ENCODE measurements around the gene CPT1B. TPM values are rescaled to one million over a fixed set of nuclear protein-coding genes. Genes with fewer than 3 reads are reported as not detected.
A peak's percentile ranks its signal among the peaks of the same experiment; 100 is the strongest.

The CPT1B gene
- total and polyA plus RNA-seq, 2 donors (not counting 3 experiments of a cell fraction or from before 2014, with no cell fraction given) = 7.1 TPM

GRCh38 chr22:50529416-50529896, 48.8 kb downstream of the CPT1B start:
- no peak overlapping the region for H3K4me3 ChIP-seq (replicated peaks in 1 of 3; ENCODE audit: insufficient read depth in 1 of 3, low read depth in 1 of 3, low read length in 3 of 3)
- no peak for DNase-seq (ENCODE audit: low read depth, low spot score)

More at GRCh38 chr22:50529416-50529896, 48.8 kb downstream of the CPT1B start:
- H3K9ac ChIP-seq (replicated peaks; ENCODE audit: extremely low read depth, insufficient read depth, low read length) = no peak overlapping the region
- H3K36me3 ChIP-seq (ENCODE audit: control insufficient read depth in 2 of 2, extremely low read depth in 1 of 2, insufficient read depth in 2 of 2, low read length in 2 of 2) = no peaks in the 10 kb centered on the region
- no peaks in the 10 kb centered on the region for H3K9me3 ChIP-seq (replicated peaks; ENCODE audit: control insufficient read depth, insufficient read depth, low read length)
- intact Hi-C loops (cut with micrococcal nuclease) (no loop called here), dilution Hi-C loops (cut with MboI; ENCODE audit: extremely low pct_ligation_motif_present, low sequenced_read_pairs) (no loop called here)
- no peak overlapping the region for H3K27ac ChIP-seq (ENCODE audit: insufficient read depth, low read depth, low read length)
- no peak overlapping the region for H3K4me2 ChIP-seq (ENCODE audit: insufficient read depth, low read length)
- H2AFZ ChIP-seq (ENCODE audit: low read depth, low read length) = peak overlapping the region; percentile 24
- no peaks in the 10 kb centered on the region for H3K9me1 ChIP-seq (replicated peaks; ENCODE audit: control insufficient read depth, extremely low read depth, insufficient read depth, low read length)
- ChIA-PET POLR2A (no interaction called here), CTCF (interaction anchor here (1.5 kb wide), 1 partner anchor 33 kb away, joined by 3 read pairs; the partner anchor contains the start of gene SYCE3)
- FAIRE-seq = no peak
- no peaks in the 10 kb centered on the region for H4K20me1 ChIP-seq (replicated peaks; ENCODE audit: control insufficient read depth, extremely low read depth, insufficient read depth, low read length)
- no TSS peak for BruUV-seq (replicated peaks)
- peaks cover 3 to 13% of the 10 kb centered on the region in 2 experiments for H3K27me3 ChIP-seq (ENCODE audit: control insufficient read depth in 2 of 2, insufficient read depth in 2 of 2, low read length in 2 of 2)
- peaks cover 3% of the 10 kb centered on the region for H3K79me2 ChIP-seq (ENCODE audit: control insufficient read depth, insufficient read depth, low read length)
- peaks cover 26% of the 10 kb centered on the region for H3K4me1 ChIP-seq (ENCODE audit: control insufficient read depth, extremely low read depth, insufficient read depth, low read length)
- TF ChIP-seq JUN (IDR thresholded peaks at IDR 0.05; ENCODE audit: borderline replicate concordance, insufficient read depth, insufficient read length, low read depth) = no peak
- TF ChIP-seq EZH2 (IDR thresholded peaks at IDR 0.05; ENCODE audit: borderline replicate concordance, low read depth, low read length, severe bottlenecking) = no peak
- no peak for TF ChIP-seq POLR2AphosphoS5 (IDR thresholded peaks at IDR 0.05; ENCODE audit: insufficient read depth, low read depth, low read length)
- TF ChIP-seq CTCF (IDR thresholded peaks at IDR 0.05; ENCODE audit: extremely low read depth in 1 of 2, insufficient read depth in 1 of 2, low read depth in 1 of 2, low read length in 2 of 2) = no peak
- TF ChIP-seq MAX (IDR thresholded peaks at IDR 0.05; ENCODE audit: insufficient read depth, insufficient read length) = no peak
- no peak for TF ChIP-seq FOS (IDR thresholded peaks at IDR 0.05; ENCODE audit: borderline replicate concordance, insufficient read depth, low read length)
- TF ChIP-seq GATA2 (IDR thresholded peaks at IDR 0.05; ENCODE audit: insufficient read depth, insufficient read length, low read depth, low read length) = no peak
- TF ChIP-seq MYC (IDR thresholded peaks at IDR 0.05; ENCODE audit: low read depth, low read length) = no peak
- no peak for TF ChIP-seq POLR2A (IDR thresholded peaks at IDR 0.05; ENCODE audit: low read depth, low read length)

Data from endothelial cell of umbilical vein (primary cell).